ENCODE results near the gene XRRA1.

The XRRA1 gene

DNA sequence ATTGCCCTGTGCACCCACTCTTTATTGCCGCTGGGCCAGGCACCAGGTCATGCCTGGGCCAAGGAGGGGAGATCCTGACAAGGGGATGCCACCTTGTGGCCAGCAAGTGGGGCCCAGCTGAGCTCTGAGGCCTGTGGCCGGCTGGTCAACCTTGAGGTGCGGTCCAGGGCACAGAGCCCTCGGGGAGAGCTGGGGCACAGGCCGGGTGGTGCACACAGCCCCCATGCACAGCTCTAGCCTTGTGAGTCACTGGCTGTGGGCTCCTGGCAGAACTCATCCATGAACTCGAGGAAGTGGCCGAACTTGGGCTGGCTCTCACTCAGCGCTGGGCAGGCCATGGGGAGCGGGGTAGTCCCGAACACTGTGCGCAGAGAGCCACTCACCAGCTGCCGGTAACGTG is 105.9 kb downstream of the XRRA1 start:
- TF ChIP-seq, protein P1, sequence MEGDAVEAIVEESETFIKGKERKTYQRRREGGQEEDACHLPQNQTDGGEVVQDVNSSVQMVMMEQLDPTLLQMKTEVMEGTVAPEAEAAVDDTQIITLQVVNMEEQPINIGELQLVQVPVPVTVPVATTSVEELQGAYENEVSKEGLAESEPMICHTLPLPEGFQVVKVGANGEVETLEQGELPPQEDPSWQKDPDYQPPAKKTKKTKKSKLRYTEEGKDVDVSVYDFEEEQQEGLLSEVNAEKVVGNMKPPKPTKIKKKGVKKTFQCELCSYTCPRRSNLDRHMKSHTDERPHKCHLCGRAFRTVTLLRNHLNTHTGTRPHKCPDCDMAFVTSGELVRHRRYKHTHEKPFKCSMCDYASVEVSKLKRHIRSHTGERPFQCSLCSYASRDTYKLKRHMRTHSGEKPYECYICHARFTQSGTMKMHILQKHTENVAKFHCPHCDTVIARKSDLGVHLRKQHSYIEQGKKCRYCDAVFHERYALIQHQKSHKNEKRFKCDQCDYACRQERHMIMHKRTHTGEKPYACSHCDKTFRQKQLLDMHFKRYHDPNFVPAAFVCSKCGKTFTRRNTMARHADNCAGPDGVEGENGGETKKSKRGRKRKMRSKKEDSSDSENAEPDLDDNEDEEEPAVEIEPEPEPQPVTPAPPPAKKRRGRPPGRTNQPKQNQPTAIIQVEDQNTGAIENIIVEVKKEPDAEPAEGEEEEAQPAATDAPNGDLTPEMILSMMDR (IDR thresholded peaks at IDR 0.05), result no peak
- peaks cover 21 to 62% (median 50%) of the 10 kb centered on the region in 3 donors for H3K36me3 ChIP-seq
- no peaks in the 10 kb centered on the region for H3K4me1 ChIP-seq
- H3K4me3 ChIP-seq, result no peak overlapping the region
- H3K27me3 ChIP-seq, result no peaks in the 10 kb centered on the region
- no peaks in the 10 kb centered on the region for H3K9me3 ChIP-seq
- intact Hi-C loops (cut with DNase I; ENCODE audit: low total_unique reads), result no loop called here
- DNase-seq, result no peak
- H3K27ac ChIP-seq, result no peak overlapping the region

DNA sequence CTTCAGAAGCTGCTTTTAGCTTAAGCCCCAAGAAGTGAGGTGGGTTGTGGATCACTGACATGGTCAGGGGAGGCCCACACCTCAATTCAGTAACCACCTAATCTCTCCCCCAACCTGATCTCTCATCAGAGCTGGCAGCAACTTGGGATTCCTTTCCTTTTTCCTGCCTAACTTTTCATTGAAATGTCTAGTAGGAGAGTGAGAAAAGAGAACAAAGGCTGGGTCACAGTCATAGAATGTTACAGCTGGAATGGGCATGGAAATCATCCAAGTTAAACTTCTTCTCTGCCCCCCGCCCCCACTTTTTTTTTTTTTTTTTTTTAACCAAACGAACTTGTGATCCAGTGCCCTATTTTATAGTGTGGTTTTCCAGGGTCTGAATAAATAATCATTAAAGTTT is 108.4 kb downstream of the XRRA1 start:
- H3K36me3 ChIP-seq, result peaks cover 26 to 70% (median 57%) of the 10 kb centered on the region in 3 donors
- TF ChIP-seq, protein P1 (IDR thresholded peaks at IDR 0.05), result no peak
- no peak for DNase-seq
- H3K27me3 ChIP-seq, result no peaks in the 10 kb centered on the region
- no peak overlapping the region for H3K27ac ChIP-seq
- no peak overlapping the region for H3K4me3 ChIP-seq
- intact Hi-C loops (cut with DNase I; ENCODE audit: low total_unique reads), result no loop called here
- H3K4me1 ChIP-seq, result no peaks in the 10 kb centered on the region
- H3K9me3 ChIP-seq, result no peaks in the 10 kb centered on the region

DNA sequence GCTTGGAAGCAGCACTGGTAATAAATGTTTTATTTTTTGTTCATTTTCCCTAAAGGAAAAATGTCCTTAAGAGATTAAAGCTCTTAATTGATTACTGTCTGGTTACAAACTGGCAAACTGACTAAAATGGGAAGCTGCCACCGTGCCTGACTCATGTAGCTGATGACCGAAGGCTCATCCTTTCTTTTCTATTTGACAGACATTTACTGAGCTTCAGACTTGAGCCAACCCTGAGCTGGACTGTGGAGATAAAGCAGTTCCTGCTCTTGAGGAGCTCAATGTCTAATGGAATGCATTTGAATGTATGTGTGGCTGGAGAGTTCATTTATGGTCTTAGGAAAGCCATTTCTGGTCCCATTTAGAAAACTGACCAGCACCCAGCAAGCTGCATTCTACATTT is 108.9 kb downstream of the XRRA1 start:
- no peak overlapping the region for H3K27ac ChIP-seq
- no peak for DNase-seq
- TF ChIP-seq, protein P1 (IDR thresholded peaks at IDR 0.05), result no peak
- H3K9me3 ChIP-seq, result no peaks in the 10 kb centered on the region
- H3K36me3 ChIP-seq, result peaks cover 32 to 70% (median 59%) of the 10 kb centered on the region in 3 donors
- intact Hi-C loops (cut with DNase I; ENCODE audit: low total_unique reads), result no loop called here
- H3K27me3 ChIP-seq, result no peaks in the 10 kb centered on the region
- no peak overlapping the region for H3K4me3 ChIP-seq
- no peaks in the 10 kb centered on the region for H3K4me1 ChIP-seq

DNA sequence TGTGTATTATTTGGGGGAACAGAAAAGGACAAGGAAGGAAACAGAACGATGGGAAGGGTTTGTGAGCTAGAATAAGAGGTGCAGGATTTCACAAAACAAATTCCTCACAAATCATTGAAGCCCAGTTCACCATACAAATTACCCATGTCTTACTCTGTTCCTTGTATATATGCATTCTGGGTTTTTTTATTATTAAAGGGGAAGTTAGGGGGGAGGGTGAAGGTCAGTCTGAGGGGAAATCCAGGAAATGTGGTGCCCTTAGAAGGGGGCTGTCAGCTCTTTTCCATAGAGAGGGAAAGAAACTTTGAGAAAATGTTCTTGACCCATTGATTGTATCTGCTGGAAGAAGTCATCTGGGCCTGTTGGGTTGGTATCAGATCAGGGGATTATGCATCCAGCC is 109.4 kb downstream of the XRRA1 start:
- no peaks in the 10 kb centered on the region for H3K27me3 ChIP-seq
- peaks cover 37 to 70% (median 59%) of the 10 kb centered on the region in 3 donors for H3K36me3 ChIP-seq
- H3K27ac ChIP-seq, result no peak overlapping the region
- no peaks in the 10 kb centered on the region for H3K9me3 ChIP-seq
- no peaks in the 10 kb centered on the region for H3K4me1 ChIP-seq
- no peak overlapping the region for H3K4me3 ChIP-seq
- intact Hi-C loops (cut with DNase I; ENCODE audit: low total_unique reads), result no loop called here
- TF ChIP-seq, protein P1 (IDR thresholded peaks at IDR 0.05), result no peak
- no peak for DNase-seq

DNA sequence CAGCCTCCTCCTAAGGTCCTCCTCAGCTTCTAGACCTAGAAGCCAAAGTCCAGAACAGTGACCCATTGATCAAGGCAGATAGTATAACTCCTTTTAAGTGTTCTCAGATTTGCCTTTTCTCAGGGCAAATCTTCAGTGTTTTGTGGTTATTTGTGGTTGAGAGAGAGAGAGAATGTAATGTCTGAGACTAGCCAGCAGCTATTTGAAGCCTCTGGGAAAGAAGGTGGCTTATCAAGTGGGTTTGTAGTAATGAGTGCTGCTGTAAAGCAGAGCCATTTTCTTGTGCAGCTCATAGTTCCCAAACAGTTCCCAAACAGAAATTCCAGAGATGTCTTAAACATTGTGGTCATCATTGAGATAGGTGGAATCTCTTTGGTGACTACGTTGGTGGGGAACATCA is 110.7 kb downstream of the XRRA1 start:
- no peak for DNase-seq
- no peaks in the 10 kb centered on the region for H3K27me3 ChIP-seq
- intact Hi-C loops (cut with DNase I; ENCODE audit: low total_unique reads), result no loop called here
- H3K27ac ChIP-seq, result no peak overlapping the region
- TF ChIP-seq, protein P1 (IDR thresholded peaks at IDR 0.05), result no peak
- H3K4me1 ChIP-seq, result no peaks in the 10 kb centered on the region
- H3K4me3 ChIP-seq, result no peak overlapping the region
- no peaks in the 10 kb centered on the region for H3K9me3 ChIP-seq
- peaks cover 30 to 59% (median 46%) of the 10 kb centered on the region in 3 donors for H3K36me3 ChIP-seq

DNA sequence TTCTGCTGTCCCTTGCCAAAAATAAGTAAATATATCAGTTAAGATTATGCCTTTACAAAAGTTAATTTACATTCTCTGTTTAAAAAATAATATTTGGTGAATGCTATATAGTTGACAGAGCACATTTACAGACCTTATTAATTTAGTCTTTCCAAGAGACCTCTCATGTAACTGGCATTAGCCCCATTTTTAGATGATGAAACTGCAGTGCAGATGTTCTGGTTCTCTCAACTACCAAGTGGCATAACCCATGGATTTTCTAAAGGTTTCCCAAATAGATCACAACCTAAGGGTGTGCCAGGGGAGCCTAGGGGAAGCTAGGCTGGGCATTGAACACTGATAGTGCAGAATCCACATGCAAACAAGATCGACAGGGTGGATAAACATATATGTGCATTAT is 111.7 kb downstream of the XRRA1 start:
- Histone ChIP-seq H3K9me3 (no peaks in the 10 kb centered on the region), H3K27me3 (no peaks in the 10 kb centered on the region), H3K36me3 (peaks cover 27 to 49% (median 40%) of the 10 kb centered on the region in 3 donors), H3K4me1 (no peaks in the 10 kb centered on the region), H3K27ac (no peak overlapping the region), H3K4me3 (no peak overlapping the region)
- intact Hi-C loops (cut with DNase I; ENCODE audit: low total_unique reads), result no loop called here
- no peak for DNase-seq
- TF ChIP-seq, protein P1 (IDR thresholded peaks at IDR 0.05), result no peak
